ENCODE data around the gene ADAMTS2.

ADAMTS2 gene

DNA sequence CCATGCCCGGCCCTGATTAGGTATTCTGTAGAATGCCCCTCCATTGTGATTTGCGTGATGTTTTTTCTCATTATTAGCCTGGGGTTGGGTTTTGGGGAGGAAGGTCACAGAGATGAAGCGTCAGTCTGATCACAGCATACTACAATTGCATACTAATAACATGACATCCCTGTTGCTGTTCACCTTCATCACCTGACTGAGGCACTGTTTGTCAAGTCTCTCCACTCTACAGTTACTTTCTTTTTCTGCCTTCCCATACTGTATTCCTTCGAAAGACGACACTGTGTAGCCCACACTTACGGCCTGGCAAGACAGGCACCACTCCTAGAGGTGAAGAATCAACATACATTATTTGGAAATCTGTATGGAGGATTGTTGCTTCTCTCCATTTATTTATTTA is 279.6 kb downstream of the ADAMTS2 start:
- H3K4me3 ChIP-seq (ENCODE audit: low read depth, low read length) = no peak overlapping the region
- no peak for DNase-seq (ENCODE audit: low read depth)
- TF ChIP-seq, protein P1, sequence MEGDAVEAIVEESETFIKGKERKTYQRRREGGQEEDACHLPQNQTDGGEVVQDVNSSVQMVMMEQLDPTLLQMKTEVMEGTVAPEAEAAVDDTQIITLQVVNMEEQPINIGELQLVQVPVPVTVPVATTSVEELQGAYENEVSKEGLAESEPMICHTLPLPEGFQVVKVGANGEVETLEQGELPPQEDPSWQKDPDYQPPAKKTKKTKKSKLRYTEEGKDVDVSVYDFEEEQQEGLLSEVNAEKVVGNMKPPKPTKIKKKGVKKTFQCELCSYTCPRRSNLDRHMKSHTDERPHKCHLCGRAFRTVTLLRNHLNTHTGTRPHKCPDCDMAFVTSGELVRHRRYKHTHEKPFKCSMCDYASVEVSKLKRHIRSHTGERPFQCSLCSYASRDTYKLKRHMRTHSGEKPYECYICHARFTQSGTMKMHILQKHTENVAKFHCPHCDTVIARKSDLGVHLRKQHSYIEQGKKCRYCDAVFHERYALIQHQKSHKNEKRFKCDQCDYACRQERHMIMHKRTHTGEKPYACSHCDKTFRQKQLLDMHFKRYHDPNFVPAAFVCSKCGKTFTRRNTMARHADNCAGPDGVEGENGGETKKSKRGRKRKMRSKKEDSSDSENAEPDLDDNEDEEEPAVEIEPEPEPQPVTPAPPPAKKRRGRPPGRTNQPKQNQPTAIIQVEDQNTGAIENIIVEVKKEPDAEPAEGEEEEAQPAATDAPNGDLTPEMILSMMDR (IDR thresholded peaks at IDR 0.05; ENCODE audit: insufficient read depth, low read depth, low read length, missing control alignments) = no peak

DNA sequence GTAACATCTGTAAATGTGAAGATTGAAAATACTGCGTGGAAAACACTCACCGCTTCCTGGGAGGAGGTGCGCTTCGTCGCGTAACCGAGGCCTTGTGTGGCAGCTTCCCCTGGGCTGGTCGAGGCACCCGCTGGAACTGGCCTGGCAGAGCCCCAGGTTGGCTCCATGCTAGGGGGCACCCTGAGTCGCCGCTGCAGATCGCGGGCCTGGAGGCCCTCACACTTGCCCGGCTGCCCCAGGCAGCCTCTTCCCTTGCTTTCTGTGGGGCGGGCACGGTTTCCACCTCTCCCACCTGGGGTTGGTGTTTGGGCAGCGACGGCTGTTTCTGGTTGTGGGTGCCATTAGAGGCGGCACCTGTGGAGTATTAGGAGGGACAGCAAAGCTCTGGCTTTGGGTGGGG is 284.2 kb downstream of the ADAMTS2 start:
- no peak overlapping the region for H3K4me3 ChIP-seq (ENCODE audit: low read depth, low read length)
- DNase-seq (ENCODE audit: low read depth) = no peak
- TF ChIP-seq, protein P1 (IDR thresholded peaks at IDR 0.05; ENCODE audit: insufficient read depth, low read depth, low read length, missing control alignments) = no peak
